NAMALWA (cell line): ENCODE measurements around the gene IMMP2L.
"Not testable (repeated sequence)": the region's sequence is repeated elsewhere in the genome, so short reads cannot be mapped to it uniquely, and the experiment has no call there.

ENCODE experiments used
- DNase-seq: peaks from one replicate; pipeline ENCODE4 v3.0.0-alpha.2; 2015; ENCODE audit warnings: low spot score

Gene IMMP2L

GRCh38 chr7:111508387-111508786 lies 53.9 kb downstream of the IMMP2L start:
- DNase-seq, result no peak

DNA sequence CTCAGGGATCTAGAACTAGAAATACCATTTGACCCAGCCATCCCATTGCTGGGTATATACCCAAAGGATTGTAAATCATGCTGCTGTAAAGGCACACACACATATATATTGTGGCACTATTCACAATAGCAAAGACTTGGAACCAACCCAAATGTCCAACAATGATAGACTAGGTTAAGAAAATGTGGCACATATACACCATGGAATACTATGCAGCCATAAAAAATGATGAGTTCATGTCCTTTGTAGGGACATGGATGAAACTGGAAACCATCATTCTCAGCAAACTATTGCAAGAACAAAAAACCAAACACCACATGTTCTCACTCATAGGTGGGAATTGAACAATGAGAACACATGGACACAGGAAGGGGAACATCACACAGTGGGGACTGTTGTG lies 56.9 kb downstream of the IMMP2L start:
- DNase-seq, result not testable (repeated sequence)

DNA sequence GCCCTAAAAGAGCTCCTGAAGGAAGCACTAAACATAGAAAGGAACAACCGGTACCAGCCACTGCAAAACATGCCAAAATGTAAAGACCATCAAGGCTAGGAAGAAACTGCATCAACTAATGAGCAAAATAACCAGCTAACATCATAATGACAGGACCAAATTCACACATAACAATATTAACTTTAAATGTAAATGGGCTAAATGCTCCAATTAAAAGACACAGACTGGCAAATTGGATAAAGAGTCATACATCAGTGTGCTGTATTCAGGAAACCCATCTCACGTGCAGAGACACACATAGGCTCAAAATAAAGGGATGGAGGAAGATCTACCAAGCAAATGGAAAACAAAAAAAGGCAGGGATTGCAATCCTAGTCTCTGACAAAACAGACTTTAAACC lies 60.5 kb downstream of the IMMP2L start:
- DNase-seq, result not testable (repeated sequence)

DNA sequence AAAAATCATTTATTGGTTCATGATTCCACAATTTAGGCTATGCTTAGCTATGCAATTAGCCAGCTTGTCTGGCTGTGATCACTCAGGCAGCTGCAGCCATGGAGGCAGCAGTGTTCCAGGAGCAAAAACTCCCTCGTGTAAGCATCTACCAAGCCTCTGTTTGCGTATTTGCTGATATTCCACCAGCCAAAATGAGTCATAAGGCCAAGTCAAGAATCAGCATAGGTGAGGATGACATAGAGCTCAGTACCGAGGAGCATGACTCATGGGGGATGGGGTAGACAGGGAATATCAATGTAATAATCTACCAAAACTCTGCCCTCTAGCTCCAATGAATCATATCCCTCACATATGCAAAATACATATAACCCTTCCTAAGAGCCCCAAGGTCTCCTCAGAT lies 63.3 kb downstream of the IMMP2L start:
- no peak for DNase-seq

DNA sequence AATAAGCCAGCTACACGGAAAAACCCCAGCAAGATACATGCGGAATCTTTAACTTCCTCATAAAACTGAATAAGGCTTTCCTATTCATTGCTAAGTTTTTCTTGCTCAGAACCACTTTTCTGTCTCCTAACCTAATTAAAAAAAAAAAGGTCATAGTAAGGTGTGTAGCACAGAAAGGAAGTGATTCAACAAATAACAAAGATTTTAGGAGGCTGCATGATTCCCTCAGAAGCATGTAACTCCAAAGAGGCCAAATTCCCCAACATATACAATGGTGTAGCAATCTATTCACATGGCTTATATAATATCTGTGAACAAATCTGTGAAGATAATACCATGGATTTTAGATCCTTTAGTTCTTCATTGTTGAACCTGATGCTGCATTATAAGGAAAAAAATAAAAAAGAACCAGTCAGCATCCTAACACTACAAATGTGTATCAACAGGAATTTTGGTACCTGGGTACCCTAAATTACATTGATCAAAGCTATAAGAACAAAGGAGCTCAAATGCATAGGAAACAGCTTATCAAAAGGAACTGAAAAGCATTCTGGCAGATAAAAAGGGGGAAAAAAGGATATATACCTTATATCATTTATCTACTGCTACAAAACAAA lies 63.8 kb downstream of the IMMP2L start:
- DNase-seq, result no peak

GRCh38 chr7:111495173-111495810 lies 67.0 kb downstream of the IMMP2L start:
- DNase-seq, result no peak

- DNase-seq, result no peak
Observed at GRCh38 chr7:111492234-111492633, 70.1 kb downstream of the IMMP2L start.

DNA sequence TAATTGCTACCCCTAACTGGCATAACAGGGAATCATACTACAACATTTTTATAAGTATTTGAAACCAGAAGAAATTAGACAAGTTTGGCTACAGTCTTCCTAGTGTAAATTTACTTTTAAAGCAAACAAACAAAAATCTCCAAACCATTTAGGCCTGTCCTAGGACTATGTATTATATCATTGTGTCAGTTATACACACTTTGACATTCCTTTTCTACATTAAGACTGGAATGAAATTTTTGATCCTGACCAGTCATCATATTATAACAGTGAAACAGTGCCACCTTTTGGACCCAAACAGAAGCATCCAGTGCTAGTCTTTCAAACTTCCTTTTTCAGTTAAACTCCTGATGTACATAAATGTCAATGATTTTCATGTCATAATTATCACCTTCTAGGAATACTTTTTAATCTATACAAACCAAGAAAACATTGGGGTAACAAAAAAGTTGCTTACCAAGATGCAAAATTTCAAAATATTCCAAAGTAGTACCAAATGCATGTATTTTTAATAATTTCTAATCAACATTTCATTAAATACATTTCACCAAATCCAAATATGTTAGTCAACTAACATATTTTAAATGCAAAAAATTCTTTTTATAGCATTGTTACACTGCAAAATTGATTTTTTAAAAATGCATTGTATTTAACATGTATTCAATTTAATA lies 75.7 kb downstream of the IMMP2L start:
- DNase-seq, result peak; percentile 68

DNA sequence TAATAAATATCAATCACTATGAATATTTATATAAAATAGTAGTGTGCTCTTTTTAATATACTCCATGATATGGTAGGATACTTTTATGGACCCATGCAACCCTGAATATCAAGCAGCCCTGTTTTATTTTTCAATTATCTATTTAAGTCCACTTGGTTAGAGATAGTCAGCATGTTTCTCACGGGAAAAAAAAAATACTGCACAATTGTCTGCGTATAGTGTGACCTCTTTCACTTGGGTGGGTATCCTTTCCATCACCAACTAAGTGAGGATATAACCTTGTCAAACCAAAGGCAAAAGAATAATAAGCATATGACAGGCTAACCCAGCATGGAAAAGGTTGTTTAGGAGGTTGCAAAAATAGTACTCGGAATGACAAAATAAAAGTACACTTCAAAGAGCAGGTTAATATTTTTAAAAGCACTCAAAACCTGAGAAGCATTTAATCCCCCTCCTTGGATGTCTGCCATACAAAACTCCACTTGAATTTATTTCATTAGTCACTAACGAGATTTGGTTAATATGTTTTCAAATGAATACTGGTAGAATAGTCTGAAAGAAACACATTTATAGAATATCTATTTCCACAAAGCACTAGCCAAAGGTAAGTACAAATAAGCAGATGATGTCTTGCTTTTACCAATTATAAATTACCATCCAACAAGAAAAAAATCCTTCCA lies 76.5 kb downstream of the IMMP2L start:
- no peak for DNase-seq

- no peak for DNase-seq
Observed at GRCh38 chr7:111483078-111483477, 79.2 kb downstream of the IMMP2L start.

DNA sequence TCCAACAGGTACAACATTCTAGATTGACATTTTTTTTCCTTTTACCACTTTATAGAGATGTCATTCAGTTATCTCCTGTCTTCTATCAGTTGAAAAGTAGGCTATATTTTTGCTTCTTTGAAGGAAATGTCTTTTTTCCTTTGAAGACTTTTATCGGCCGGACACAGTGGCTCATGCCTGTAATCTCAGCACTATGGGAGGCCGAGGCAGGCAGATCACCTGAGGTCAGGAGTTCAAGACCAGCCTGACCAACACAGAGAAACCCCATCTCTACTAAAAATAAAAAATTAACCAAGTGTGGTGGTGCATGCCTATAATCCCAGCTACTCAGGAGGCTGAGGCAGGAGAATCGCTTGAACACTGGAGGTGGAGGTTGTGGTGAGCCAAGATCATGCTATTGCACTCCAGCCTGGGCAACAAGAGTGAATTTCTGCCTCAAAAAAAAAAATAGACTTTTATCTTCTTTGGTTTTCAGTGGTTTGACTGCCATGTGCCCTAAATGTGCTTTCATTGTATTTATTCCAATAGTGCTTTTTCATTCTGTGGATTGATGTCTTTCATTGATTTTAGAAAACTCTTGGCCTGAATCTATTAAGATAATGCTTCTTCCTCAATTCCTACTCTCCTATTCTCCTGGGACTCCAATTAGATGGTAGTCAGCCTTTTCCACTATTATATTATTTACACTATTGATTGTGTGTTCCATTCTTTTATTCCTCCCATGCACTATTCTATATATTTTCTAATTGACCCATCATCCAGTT lies 84.6 kb downstream of the IMMP2L start:
- DNase-seq, result no peak

DNA sequence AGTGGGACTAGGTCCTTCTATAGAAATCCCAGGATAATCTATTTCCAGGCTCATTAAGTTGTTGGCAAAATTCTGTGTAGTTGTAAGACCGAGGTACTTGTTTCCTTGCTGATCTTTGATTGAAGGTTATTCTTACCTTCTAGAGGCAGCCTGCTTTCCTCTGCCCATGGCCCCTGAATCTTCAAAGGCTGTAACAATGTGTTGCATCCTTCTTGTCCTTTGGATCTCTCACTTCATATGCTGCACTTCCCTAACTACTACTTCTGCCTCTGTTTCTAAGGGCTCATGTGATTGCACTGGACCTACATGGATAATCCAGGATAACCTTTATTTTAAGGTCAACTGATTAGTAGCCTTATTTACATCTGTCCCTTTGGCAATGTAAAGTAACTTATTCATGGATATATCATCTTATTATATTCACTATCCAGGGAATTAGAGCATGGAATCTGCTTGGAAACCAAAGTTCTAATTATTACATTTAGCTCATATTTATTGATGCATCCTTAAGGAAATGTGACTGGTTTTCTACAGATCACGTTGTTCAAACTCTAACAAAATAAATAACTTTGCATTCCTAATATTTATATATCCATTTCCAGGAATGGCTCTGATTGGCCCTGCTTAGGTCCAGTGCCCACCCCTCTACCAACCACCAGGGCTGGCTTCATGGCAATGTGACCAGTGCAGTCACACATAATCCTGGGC lies 85.6 kb downstream of the IMMP2L start:
- no peak for DNase-seq

- no peak for DNase-seq
Observed at GRCh38 chr7:111475959-111476358, 86.3 kb downstream of the IMMP2L start.

DNA sequence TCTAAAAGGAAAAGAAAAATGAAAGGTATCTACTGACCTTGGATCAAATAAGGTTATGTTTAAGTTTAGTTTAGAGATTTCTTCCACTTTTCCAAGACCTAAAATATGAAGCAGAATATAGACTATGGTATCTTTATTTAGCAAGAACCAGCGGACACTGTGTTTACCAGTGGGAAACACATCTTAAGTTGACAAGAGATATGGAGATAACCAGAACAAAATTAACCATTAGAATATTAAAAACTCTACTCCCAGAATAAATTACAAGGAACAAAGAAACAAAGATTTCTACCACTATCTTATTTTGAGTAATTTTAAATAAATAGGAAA lies 86.9 kb downstream of the IMMP2L start:
- no peak for DNase-seq

- no peak for DNase-seq
Observed at GRCh38 chr7:111474723-111475418, 87.4 kb downstream of the IMMP2L start.

DNA sequence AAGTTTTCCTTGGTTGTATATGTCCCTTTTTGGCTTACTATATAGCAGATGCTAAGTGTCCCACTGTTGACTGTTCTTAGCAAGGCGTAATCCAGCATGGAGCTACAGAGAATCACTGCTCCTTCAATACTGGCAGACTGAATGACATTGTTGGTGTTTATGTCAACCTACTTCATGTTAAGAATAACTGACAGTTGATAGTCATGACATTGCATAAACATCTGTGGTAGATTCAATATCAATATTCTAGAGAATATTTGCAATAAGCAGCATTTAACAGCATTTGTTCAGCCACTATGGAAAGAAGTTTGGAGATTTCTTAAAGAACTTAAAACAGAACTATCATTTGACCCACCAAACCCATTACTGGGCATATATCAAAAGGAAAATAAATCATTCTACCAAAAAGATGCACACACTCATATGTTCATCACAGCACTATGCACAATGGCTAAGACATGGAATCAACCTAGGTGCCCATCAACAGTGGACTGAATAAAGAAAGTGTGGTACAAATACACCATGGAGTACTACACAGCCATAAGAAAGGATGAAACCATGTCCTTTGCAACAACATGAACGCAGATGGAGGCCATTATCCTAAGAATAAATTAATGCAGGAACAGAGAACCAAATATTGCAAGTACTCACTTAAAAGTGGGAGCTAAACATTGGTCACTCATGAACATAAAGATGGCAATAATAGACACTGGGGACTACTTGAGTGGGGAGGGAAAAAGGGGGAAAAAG lies 88.7 kb downstream of the IMMP2L start:
- DNase-seq, result no peak

DNA sequence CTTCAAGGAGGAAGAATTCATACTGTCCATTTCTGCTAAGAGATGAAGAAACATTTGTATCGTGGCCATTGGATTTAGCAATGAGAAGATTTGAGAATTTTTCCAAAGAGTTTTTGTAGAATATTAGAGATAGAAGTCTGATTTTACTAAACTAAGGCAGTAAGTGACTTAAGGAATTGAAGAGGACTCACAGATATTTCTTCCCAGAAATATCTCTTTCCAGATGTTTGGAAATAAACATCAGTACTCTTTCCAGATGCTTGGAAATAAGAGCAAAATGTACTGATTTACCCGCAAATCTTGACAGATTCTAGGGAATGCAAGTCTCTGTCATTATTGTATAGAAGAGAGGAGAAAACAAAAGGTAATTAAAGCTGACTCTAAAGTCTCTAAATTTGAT lies 91.3 kb downstream of the IMMP2L start:
- no peak for DNase-seq

- not testable (repeated sequence) for DNase-seq
Observed at GRCh38 chr7:111469894-111470293, 92.4 kb downstream of the IMMP2L start.

DNA sequence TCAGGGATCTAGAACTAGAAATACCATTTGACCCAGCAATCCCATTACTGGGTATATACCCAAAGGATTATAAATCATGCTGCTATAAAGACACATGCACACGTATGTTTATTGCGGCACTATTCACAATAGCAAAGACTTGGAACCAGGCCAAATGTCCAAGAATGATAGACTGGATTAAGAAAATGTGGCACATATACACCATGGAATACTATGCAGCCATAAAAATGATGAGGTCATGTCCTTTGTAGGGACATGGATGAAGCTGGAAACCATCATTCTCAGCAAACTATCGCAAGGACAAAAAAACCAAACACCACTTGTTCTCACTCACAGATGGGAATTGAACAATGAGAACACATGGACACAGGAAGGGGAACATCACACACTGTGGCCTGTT lies 96.5 kb downstream of the IMMP2L start:
- DNase-seq, result not testable (repeated sequence)

- DNase-seq, result no peak
Observed at GRCh38 chr7:111460695-111461094, 101.6 kb downstream of the IMMP2L start.
